ENCODE measurements around the gene SLC35E1.

Gene SLC35E1

DNA sequence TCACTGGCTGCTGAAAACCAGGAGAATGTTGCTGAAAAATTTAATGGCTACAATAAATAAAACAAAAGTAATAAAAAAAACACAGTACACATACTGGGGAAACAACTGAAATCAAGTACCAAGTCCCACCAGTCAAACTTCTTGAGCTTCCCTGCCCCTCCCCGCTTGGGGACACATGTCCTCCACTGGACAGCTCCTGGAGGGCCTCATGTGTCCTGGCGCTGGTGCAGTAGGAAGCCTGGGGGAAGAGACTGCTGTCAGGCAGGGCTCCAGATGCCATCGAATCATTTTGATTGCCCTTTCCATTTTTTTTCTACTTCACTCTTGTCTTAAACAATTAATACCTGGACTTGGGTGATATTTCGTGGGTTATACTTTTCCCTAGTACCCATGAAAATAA is 26.6 kb upstream of the SLC35E1 start:
- DNase-seq (ENCODE audit: low spot score), result no peak

DNA sequence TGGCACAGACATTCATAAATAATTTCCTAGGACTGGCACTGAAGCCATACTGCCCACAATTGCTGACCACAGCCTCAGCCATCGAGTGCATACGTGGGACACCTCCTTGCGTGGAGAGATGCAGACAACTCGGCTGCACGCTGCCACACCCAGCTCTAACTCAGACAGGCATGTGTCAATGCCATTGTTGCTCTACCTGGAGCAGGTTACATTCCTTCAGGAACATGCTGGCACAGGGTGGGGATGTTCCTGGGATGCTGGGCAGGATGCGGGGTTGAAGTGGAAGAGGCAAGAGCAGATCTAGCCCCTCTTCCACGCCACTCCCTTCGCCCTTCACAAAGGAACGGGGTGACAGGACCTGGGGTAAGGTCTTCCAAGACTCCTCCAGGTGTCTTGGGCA is 24.2 kb upstream of the SLC35E1 start:
- no peak for DNase-seq (ENCODE audit: low spot score)

DNA sequence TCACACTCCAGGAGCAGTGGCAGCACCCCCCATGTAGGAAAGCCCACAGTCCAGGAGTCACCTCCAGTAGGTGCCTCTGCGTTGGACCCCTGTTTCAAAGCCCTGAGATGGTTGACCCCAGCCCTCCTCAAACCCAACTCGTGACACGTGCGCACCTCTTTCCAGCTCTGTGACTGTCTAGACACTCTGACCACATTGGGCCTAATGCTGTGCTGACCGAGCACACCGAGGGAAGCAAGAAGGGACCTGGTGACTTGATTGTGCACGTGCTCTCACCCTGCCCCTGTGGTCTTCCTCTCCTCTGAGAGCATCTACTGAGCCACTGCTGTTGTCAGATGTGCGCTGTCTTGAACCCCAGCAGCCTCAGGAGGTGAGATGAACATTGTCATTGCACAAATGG is 22.9 kb upstream of the SLC35E1 start:
- DNase-seq (ENCODE audit: low spot score), result no peak

DNA sequence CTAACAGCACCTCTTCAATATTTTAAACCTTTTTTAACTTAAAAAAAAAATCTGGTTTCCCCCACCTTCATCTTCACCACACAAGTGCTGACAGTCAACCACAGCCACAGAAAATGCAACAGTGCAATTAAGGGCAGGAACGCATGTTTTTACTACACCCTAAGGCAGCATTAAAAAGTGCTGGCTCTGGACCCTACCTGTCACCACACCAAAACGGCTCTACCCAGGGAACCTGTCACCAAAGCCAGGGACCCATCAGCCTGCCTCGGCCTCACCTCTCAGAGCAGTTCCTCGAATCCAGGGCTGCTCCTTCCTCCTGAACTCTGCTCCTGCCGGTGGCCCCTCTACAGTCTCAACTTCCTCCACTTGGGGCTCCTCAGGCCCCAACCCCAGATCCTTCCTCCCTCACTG is 22.5 kb upstream of the SLC35E1 start:
- DNase-seq (ENCODE audit: low spot score), result no peak

DNA sequence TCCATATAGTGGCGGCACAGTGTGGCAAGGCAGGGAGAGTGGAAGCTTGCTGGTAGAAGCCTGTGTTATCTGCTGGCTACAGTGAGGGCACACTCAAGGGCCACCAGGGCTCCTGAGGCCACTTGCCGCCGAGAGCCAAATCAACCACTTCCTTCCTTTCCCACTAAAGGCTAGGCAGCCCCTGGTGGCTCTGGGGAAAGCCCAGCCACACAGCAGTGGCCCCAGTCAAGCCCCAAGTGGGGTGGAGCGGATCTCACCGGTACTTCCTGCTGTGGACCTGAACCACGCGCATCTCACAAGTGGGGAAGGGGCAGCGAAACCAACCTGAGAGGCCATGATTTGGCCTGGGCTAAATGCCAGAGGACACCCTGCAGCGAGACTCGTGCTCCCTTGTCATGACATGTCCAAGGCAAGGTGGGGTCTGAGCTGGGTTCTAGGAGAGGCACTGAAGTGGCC is 21.9 kb upstream of the SLC35E1 start:
- no peak for DNase-seq (ENCODE audit: low spot score)

DNA sequence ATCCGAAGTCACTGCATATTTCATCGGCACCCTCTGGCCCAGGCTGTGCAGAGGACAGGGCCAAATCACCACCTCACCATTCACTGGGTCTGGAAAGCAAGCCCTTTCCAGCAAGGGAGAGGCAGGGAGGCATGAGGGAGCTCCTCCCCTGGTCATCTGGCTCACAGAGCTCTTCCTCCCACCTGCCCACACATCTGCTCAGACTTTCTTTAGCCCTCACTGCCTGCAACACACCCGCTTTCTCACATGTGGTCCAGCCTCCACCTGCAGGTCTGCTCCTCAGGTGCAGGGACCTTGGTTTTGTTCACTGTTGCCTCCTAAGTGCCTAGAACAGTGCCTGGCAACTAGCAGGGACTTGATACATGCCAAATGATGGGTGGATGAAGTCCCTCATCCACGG is 21.0 kb upstream of the SLC35E1 start:
- DNase-seq (ENCODE audit: low spot score), result no peak

DNA sequence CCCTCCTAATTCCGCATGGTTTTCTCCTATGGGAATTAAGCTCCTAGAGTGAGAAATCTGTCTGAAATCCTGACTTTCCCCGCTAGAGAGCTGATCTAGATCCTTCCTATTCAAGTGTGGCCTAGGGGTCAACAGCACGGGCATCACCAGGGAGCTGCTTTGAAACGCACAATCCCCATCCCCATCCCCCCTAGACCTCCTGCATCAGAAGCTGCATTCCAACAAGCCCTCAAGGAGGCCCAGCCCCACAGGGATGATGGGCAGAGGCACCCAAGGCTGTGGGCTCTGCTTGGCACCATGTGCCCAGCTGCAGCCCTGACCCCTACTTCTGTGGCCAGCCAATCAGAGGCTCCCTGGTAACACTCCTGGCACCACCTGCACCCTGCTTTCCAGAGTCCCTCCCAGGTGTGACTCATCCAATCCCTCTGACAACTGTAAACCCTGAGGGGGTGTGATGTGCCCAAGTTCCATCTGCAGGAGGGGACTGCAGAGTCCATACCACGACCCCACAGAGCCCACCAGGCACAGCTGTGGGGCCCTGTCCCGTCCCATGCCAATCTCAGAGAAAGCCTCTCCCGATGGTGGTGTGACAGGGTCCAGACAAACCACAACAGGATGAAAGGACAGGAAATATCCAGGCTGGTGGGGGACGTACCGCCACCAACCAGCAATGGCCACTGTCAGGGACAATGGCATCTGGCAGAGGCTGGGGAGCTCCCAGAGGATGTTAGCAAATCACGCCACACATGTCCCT is 19.8 kb upstream of the SLC35E1 start:
- DNase-seq (ENCODE audit: low spot score), result no peak

DNA sequence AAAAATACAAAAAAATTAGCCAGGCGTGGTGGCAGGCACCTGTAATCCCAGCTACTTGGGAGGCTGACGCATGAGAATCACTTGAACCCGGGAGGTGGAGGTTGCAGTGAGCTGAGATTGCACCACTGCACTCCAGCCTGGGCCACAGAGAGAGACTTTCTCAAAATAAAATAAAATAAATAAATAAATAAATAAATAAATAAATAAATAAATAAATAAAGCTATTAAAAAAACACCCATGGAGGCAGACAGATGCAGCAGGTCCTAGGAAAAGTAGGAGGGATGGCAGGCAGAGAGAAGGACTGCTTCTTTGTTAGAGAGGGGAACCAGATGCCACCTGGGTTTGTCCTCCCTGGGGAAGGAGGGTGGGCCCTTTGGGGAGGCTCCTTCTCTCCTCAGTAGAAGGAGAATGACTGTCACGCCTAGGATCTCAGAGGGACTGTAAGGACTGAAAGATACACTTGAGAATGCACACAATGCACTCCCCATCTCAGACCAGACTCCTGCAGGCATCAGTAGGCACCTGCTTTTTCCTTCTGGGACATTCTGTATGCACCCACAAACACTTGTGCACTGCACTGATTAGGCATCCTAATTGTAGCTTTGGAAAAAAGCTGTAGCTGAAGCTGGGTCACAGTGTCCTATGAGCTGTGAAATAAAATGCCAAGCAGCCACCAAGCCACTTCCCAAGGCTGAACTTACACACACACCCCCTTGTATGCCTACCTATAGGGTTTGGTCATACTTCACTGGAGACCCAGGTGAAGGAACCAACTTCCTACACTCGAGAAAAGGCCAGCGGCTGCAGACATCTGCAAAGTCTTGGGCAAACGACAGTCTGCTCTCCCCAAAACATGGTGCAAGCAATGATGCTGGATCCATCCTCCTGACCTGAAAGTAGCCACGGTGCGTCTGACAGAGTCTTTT is 18.9 kb upstream of the SLC35E1 start:
- DNase-seq (ENCODE audit: low spot score), result no peak

DNA sequence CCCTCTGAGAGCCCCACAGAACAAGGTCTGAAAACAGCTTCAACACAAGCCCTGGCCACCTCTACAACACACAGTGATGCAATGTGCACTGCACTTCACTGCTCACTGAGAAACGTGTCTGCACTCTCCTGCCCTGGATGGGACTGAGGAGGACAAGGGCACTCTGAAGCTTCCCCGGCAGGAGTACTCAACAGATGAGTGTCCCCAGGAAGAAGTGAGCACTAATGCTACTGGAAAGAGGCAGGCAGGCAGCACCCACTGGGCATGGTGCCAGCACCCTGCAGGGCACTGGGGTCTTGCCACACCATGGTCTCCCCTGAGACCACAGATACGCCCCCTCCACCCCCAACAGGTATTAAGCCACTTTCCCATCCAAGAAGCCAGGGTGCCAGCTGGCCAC is 17.7 kb upstream of the SLC35E1 start:
- no peak for DNase-seq (ENCODE audit: low spot score)

DNA sequence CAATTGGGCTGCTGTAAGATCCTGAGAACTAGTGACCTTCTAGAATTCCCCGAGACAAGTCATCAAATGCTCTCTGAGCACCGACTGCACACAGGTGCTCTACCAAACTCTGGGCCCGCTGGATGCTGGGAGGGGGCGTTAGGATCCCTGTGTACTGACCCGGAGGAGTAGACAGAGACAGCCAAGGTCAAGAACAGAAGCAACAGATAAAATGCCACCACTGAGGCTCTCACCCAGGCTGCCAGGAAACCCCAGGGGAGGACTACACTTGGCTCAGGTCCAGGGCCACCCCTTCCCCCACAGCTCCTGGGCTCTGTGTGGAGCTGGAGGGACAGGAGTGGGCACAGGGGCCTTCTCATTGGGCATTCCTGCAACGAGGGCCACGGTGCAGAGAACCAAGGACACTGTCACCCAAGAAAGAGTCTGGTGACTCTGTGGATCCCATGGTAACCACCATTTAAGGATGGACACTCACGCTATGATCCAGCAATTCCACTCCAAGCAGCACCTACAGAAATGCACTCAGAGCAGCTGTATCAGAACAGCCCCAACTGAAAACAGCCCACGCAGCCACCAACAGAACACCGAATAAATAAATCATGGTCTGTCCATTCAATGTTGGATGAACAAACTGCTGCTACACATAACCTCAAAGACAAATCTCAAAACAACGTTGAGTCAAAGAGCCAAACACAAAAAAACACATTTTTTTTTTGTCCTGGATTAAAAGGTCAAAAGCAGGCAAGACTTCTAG is 16.8 kb upstream of the SLC35E1 start:
- DNase-seq (ENCODE audit: low spot score), result no peak

DNA sequence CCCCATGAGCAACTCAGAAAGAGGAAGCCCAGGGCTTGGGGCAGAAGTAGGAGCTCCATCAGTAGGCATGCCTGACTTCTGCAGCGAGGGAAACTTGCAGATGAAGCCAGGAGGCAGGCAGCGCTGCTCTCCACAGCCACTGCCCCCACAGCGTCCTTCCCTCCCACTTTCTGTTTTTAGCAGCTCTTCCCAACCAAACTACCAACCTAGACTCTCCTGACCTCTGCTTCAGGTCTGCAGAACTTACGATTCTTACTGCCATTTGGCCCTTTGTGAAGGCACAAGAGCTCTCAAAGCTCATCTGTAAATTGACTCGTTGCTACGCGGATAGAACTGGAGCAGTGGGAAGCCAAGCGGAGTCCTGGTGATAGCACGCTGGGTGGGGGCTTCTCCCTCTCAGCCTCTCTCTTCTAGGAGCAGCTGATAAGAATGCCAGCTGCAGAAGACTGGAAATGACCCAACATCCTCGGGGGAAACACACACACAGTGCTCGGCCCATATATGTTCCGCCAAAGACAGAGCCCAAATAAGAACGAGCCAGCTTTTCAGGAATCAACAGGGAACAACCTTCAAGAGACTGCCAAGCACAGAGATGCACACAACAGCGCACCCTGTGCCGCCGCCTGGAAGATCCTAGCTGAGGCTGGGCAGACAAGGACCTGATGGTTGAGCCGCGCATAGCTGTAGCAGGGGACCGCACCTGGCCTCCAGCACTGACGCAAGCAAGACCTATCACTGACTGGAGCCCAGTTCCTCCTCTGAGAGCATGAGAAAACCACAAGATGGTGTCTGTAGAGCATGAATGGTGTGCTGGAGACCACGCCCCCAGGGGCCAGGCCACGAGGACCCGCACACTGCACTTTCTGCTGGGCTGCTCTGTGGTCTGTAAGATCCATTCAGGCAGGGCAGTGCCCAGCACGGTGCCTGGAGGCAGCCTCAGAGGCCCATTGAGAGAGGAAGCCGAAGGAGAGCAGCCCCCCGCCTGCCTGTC is 15.9 kb upstream of the SLC35E1 start:
- peak; percentile 65 for DNase-seq (ENCODE audit: low spot score)

DNA sequence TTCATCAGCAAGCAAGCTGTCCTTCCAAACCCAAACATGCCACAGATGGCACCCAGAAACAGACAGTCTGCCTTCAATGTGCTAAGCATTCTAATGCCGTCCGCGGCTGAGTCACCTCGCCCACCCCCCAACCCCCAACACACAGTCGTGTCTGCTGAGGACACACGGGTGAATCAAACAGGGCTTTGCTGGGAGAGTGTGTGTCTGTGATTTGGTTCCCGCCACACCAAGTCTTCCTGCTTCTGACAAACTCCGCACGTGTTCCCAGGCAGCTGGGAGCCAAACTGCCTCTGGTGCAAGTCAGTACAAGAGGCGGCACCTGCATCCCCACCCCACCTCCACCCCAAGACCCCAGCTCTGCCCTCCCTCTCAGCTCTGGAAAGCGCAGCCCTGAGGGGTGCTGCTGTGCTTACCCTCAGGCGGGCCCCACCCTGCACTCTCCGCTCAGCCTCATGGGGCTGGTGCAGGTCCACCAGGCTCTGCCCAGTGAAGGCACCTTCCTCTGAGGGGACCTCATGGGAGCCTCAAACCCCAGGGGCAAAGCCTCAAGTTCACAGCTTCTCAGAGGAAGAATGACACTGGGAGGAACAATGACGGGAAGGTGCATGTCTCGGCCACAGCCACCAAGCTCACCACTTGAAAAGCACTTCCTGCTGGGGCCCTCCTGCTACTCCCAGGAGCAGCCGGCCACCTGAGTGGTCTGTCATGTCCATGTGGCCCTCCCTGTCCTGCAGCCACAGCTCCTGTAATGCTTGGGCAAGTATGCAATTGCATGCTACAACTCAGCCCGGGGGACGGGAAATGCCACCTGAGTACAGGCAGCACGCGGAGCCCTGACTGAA is 15.0 kb upstream of the SLC35E1 start:
- DNase-seq (ENCODE audit: low spot score), result no peak

DNA sequence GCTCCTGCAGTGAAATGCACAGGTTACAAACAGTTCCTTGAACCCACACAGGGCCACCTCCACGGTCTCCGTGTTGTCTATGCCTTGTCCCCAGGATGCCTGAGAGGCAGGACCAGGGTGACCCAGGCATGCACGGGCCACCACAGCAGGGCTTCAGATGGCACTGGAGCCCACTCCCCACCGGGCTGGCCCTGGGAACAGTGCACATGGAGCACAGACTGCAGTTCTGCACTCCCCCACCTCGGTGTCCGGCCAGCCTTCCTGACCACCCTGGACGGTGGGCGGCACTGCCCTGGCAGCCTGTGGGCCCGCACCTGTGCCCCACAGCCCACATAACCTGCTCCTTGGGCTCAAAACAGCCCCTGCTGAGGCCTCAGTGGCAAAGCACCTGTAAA is 14.3 kb upstream of the SLC35E1 start:
- no peak for DNase-seq (ENCODE audit: low spot score)

DNA sequence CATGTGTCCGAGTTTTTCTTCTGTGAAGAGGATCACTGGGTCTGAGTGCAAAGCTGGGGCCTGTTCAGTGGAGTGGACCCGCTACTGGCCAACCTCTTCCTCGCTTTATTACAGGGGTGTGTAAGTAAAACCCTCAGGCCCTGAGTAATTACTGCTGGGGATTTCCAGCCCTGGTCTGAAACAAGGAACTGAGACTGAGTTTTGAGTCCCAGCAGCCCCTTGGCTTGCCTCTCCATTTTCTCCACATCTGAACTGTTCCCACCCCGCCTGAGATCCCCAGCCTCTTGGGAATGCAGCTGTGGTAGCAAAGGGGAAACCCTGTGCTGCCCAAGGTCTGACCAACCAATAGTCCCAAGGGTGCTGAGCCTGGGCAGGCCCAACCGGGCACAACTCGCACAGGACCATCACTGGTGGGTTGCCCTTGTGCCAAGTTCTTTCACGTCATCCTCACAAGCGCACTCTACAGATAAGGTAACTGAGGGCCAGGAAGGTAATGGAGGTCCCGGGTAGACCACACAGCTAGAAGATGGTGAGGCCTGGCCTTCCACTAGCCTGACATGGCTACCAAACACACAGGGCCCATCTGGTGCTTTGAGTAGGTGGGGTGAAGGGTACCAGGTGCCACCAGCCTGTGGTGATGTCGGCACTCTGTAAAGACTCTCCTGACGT is 13.7 kb upstream of the SLC35E1 start:
- DNase-seq (ENCODE audit: low spot score), result no peak

DNA sequence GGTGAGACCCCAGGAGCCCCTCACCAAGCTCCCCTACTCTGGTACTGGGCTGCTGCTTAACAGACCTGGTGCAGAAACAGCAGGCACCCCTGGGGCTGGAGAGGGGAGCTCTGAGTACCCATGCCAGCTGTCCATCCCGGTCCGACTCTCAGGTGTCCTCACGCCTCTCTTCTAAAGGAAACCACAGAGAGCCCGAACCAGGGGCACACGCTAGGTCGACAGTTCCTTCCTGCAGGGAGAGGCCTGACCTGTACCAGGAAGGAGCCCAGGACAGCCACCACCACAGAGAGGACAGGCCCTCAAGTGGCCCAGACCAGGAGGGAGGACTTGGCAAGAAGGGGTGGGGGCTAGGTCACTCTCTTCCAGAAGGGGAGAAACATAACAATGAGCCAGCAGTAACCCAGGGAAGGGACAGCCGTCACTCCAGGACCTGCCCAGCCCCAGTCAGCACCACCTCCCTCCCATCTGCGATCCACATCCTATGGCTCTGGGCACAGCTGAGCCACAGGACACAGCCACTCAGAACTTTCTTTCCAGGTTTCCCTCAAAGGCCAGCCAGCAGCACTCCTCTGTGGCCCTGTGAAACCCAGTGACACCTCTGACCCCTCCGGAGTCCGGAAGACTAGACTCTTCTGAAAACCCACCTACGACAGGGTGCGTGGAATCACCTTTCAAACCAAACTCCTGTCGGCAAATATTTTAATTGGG is 13.0 kb upstream of the SLC35E1 start:
- no peak for DNase-seq (ENCODE audit: low spot score)

DNA sequence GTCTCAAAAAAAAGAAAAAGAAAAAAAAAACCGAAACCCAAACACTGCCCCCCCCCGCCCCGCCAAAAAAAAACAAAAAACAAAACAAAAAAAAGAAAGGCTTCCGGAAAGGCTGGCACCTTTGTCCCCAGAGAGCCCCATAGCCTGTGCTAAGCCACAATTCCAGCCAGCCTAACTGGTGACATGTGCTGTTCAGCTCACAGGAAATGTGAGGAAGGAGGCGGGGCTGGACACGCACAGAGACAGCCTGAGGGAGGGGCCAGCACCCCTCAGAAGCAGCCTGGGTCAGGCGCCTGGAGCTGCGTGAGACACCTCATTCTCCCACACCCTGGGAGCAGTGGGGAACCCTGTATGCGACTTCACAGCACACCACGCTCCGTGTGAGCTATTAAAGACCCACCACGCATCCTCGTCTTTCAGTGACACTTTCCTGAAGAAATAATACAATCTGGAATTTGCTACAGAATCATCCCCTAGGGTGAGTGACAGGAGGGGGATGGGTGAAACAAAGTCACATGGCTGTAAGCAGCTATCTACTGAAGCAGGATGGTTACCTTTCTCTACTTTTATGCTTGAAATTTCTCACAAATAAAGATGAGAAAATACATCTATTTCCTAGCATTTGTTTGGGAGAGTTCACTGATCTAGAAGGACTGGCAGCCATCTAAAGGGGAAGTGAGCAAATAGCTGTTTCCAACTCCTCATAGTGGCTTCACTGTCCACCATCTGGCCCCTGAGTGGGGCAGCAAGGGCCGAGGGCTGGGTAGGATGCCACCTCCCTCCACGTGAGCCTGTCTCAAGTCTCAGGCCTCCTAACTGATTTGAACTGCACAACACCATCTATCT is 12.3 kb upstream of the SLC35E1 start:
- DNase-seq (ENCODE audit: low spot score), result peak; percentile 82

DNA sequence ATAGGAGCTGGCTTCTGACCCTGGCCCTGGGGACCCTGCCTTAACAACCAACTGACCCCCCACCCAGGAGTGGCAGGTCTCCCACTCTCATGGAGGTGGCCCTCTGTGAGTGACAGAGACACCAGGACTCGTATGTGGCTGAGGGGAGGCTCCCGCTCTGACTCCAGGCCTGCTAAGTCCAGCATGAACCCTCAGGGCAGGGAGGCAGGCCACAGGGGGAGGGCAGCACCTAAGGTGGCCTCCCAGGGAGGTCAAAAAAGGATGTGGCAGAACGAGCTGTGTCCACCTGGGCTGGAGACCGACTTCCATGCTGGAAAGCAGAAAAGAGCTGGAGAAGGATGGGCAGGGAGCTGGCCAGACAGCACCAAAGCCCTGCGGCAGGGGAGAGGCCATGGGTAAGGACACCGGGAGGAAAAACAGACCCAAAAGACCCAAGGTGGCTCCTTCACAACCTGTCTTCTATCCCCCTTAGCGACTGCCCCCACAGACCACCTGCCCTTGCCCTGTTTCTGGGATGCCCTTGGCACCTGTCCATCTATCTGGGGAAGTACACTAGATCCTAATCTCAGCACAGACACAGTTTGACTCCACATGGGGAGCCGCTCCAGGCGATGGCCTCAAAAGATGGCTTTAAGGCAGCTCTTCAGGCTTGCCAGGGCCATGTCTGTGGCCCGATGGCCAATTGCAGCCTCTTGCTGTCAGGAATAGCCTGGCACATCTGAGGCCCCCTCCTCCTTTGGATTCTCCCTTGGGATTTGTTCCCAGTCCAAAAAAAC is 10.5 kb upstream of the SLC35E1 start:
- DNase-seq (ENCODE audit: low spot score), result no peak
